Activated naive CD4-positive, alpha-beta T cell treated with anti-CD3 and anti-CD28 coated beads, Interleukin-2, amount 10 ng/mL, durations not matched to agents 7 days and 5 days (primary cell): Measurements from ENCODE around the gene CNPY2.
A peak's percentile ranks its signal among the peaks of the same experiment; 100 is the strongest.
"Not testable (repeated sequence)": the region's sequence is repeated elsewhere in the genome, so short reads cannot be mapped to it uniquely, and the experiment has no call there.

Source experiments
- CTCF ChIA-PET: fragments of 350-600 bp; sonication (Branson Sonifier 250); formaldehyde crosslinking; loops from one replicate; lab custom pipeline; 2021; ENCODE audit warnings: antibody characterized with exemption; lab: Charles Lee
- DNase-seq: peaks from one replicate; pipeline ENCODE4 v3.0.0-alpha.2; 2020
- H3K27ac Mint-ChIP-seq: one replicate; pipeline ENCODE4 v1.8.0; 2021; ENCODE audit warnings: mild to moderate bottlenecking, moderate library complexity, mixed read lengths
- H3K27me3 Mint-ChIP-seq: one replicate; pipeline ENCODE4 v1.8.0; 2021; ENCODE audit warnings: mild to moderate bottlenecking, mixed read lengths
- H3K36me3 Mint-ChIP-seq: one replicate; pipeline ENCODE4 v1.8.0; 2021; ENCODE audit warnings: mixed read lengths
- H3K4me1 Mint-ChIP-seq: one replicate; pipeline ENCODE4 v1.8.0; 2021; ENCODE audit warnings: mixed read lengths
- H3K4me3 Mint-ChIP-seq: one replicate; pipeline ENCODE4 v1.8.0; 2021; ENCODE audit warnings: mild to moderate bottlenecking, moderate library complexity, mixed read lengths
- H3K9me3 Mint-ChIP-seq: one replicate; pipeline ENCODE4 v1.8.0; 2021; ENCODE audit warnings: mixed read lengths

Gene CNPY2

GRCh38 chr12:56299853-56300643, 15.7 kb downstream of the CNPY2 start, which contains the start of gene CS:
Gene CS, minus strand, starts transcription at chr12:56300330. Its CDS starts 129 bp downstream, at chr12:56300201.
- Mint-ChIP-seq H3K4me1 (peaks cover 51% of the 10 kb centered on the region), H3K27me3 (no peaks in the 10 kb centered on the region), H3K4me3 (peak within 1 kb of the TSS; percentile 86), H3K9me3 (no peaks in the 10 kb centered on the region), H3K36me3 (peaks cover 18% of the 10 kb centered on the region), H3K27ac (peak within 1 kb of the TSS; percentile 96)
- DNase-seq = peak; percentile 99
- CTCF ChIA-PET = interaction anchor here (0.9 to 1.7 kb wide), 8 partner anchors 16 to 164 kb away, joined by 3 to 4 read pairs (median 3); partner anchors contain the start of genes ANKRD52 and CNPY2

DNA sequence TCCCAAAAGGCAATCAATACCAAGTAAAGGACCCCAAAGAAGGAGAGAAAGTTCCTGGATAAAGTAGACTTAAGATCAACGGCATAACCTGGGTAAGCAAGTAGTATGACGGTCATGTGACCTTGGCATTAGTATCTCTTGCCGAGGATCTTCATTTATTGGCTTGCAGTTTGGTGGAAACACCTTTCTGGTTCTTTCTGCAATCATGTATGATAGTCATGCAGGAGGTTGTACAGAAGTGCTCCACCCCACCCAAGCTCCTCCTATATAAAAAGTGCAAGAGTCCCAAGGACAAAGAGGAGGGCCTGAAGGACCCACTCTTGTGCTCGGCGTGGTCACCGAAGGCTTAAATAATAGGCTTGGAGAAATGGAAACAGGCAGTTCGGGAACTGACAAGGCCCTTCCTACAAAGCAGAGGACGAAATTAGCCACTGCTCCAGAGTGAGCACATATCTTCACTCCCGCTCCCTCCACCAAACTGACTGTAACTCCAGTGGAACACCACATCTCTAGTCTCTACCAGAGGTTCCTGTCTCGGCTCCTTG, 16.4 kb downstream of the CNPY2 start:
- Mint-ChIP-seq H3K27ac (peak overlapping the region; percentile 96), H3K27me3 (no peaks in the 10 kb centered on the region), H3K4me3 (peak overlapping the region; percentile 86), H3K4me1 (peaks cover 53% of the 10 kb centered on the region), H3K36me3 (peaks cover 18% of the 10 kb centered on the region), H3K9me3 (no peaks in the 10 kb centered on the region)
- CTCF ChIA-PET = interaction anchor here (1.0 to 1.7 kb wide), 5 partner anchors 10 to 165 kb away, joined by 3 to 8 read pairs (median 4); partner anchors contain the start of genes CNPY2 and PAN2
- DNase-seq = peak; percentile 47

GRCh38 chr12:56298828-56299227, 17.0 kb downstream of the CNPY2 start:
- H3K27me3 Mint-ChIP-seq = no peaks in the 10 kb centered on the region
- CTCF ChIA-PET = interaction anchor here (1.0 to 2.1 kb wide), 5 partner anchors 9 to 165 kb away, joined by 3 to 8 read pairs (median 4); partner anchors contain the start of gene PAN2
- H3K36me3 Mint-ChIP-seq = peaks cover 18% of the 10 kb centered on the region
- H3K27ac Mint-ChIP-seq = peak overlapping the region; percentile 96
- H3K4me1 Mint-ChIP-seq = peaks cover 55% of the 10 kb centered on the region
- peak overlapping the region; percentile 86 for H3K4me3 Mint-ChIP-seq
- no peak for DNase-seq
- no peaks in the 10 kb centered on the region for H3K9me3 Mint-ChIP-seq

GRCh38 chr12:56297400-56297799, 18.4 kb downstream of the CNPY2 start:
- Mint-ChIP-seq H3K36me3 (peaks cover 21% of the 10 kb centered on the region), H3K27me3 (no peaks in the 10 kb centered on the region), H3K9me3 (no peaks in the 10 kb centered on the region), H3K27ac (peak overlapping the region; percentile 49), H3K4me3 (no peak overlapping the region), H3K4me1 (peaks cover 61% of the 10 kb centered on the region)
- CTCF ChIA-PET = interaction anchor here (1.0 to 2.1 kb wide), 3 partner anchors 26 to 216 kb away, joined by 3 to 7 read pairs (median 3); no protein-coding TSS in a partner anchor
- DNase-seq = no peak

GRCh38 chr12:56296295-56296694, 19.5 kb downstream of the CNPY2 start:
- Mint-ChIP-seq H3K9me3 (no peaks in the 10 kb centered on the region), H3K36me3 (peaks cover 25% of the 10 kb centered on the region), H3K27ac (no peak overlapping the region), H3K4me1 (peaks cover 61% of the 10 kb centered on the region), H3K27me3 (no peaks in the 10 kb centered on the region), H3K4me3 (no peak overlapping the region)
- no peak for DNase-seq
- CTCF ChIA-PET = interaction anchor here (1.0 kb wide), 1 partner anchor 217 kb away, joined by 3 read pairs; no protein-coding TSS in a partner anchor

DNA sequence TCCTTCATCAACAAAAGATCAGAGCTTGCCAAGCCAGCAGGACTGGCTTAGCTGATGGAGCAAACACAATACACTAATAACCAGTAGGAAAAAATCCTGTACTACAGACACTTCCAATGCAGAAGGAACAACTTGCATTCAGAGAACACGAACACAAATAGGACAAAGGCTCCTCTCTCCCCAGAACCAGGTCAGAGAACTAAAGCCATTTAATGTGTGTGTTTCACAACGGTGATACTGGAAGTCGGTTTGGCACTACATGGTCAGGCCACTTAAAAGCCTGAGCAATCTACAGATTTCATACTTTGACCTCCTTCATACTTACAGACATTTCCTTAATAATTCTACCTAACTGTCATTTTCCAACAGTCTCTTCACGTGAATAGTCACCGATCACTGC, 22.0 kb downstream of the CNPY2 start:
- no peaks in the 10 kb centered on the region for H3K9me3 Mint-ChIP-seq
- peaks cover 37% of the 10 kb centered on the region for H3K36me3 Mint-ChIP-seq
- no peak overlapping the region for H3K4me3 Mint-ChIP-seq
- H3K4me1 Mint-ChIP-seq = peaks cover 66% of the 10 kb centered on the region
- DNase-seq = no peak
- peak overlapping the region; percentile 14 for H3K27ac Mint-ChIP-seq
- CTCF ChIA-PET = interaction anchor here (1.3 to 1.5 kb wide), 3 partner anchors 33 to 88 kb away, joined by 3 read pairs; no protein-coding TSS in a partner anchor
- no peaks in the 10 kb centered on the region for H3K27me3 Mint-ChIP-seq

GRCh38 chr12:56288705-56289387, 26.9 kb downstream of the CNPY2 start:
- Mint-ChIP-seq H3K9me3 (no peaks in the 10 kb centered on the region), H3K36me3 (peaks cover 37% of the 10 kb centered on the region), H3K27me3 (no peaks in the 10 kb centered on the region), H3K4me3 (no peak overlapping the region), H3K4me1 (peaks cover 41% of the 10 kb centered on the region), H3K27ac (peak overlapping the region; percentile 52)
- no peak for DNase-seq
- CTCF ChIA-PET = interaction anchor here (0.7 to 2.0 kb wide), 5 partner anchors 10 to 84 kb away, joined by 3 to 8 read pairs (median 3); no protein-coding TSS in a partner anchor

GRCh38 chr12:56286044-56286830, 29.6 kb downstream of the CNPY2 start:
- Mint-ChIP-seq H3K4me3 (no peak overlapping the region), H3K36me3 (peaks cover 52% of the 10 kb centered on the region), H3K27ac (no peak overlapping the region), H3K9me3 (no peaks in the 10 kb centered on the region), H3K27me3 (no peaks in the 10 kb centered on the region), H3K4me1 (peaks cover 25% of the 10 kb centered on the region)
- no peak for DNase-seq
- CTCF ChIA-PET = interaction anchor here (1.2 to 1.7 kb wide), 2 partner anchors 17 to 178 kb away, joined by 3 to 7 read pairs; no protein-coding TSS in a partner anchor

DNA sequence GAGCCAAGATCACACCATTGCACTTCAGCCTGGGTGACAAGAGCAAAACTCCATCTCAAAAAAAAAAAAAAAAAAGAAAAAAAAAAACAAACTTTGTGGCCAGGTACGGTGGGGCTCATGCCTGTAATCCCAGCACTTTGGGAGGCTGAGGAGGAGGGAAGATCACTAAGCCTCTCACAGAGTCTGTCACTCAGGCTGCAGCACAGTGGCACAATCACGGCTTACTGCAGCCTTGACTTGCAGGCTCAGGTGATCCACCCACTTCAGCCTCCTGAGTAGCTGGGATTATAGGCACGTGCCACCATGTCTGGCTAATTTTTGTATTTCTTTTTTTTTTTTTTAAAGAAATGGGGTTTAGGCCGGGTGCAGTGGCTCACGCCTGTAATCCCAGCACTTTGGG, 31.5 kb downstream of the CNPY2 start:
- H3K36me3 Mint-ChIP-seq = peaks cover 48% of the 10 kb centered on the region
- not testable (repeated sequence) for H3K27ac Mint-ChIP-seq, H3K27me3 Mint-ChIP-seq, H3K4me3 Mint-ChIP-seq, H3K9me3 Mint-ChIP-seq, DNase-seq
- peaks cover 11% of the 10 kb centered on the region for H3K4me1 Mint-ChIP-seq
- CTCF ChIA-PET = interaction anchor here (0.8 kb wide), 1 partner anchor 199 kb away, joined by 3 read pairs; no protein-coding TSS in a partner anchor

- no peak overlapping the region for H3K4me3 Mint-ChIP-seq
- no peak for DNase-seq
- H3K27me3 Mint-ChIP-seq = no peaks in the 10 kb centered on the region
- no peaks in the 10 kb centered on the region for H3K9me3 Mint-ChIP-seq
- peaks cover 4% of the 10 kb centered on the region for H3K4me1 Mint-ChIP-seq
- H3K27ac Mint-ChIP-seq = no peak overlapping the region
- CTCF ChIA-PET = no interaction called here
- peaks cover 54% of the 10 kb centered on the region for H3K36me3 Mint-ChIP-seq
Measured at GRCh38 chr12:56282579-56282978, 33.2 kb downstream of the CNPY2 start.

GRCh38 chr12:56282030-56282429, 33.8 kb downstream of the CNPY2 start:
- H3K4me1 Mint-ChIP-seq = peaks cover 4% of the 10 kb centered on the region
- no peak for DNase-seq
- H3K27me3 Mint-ChIP-seq = no peaks in the 10 kb centered on the region
- CTCF ChIA-PET = interaction anchor here (1.1 kb wide), 1 partner anchor 23 kb away, joined by 4 read pairs; no protein-coding TSS in a partner anchor
- H3K36me3 Mint-ChIP-seq = peaks cover 54% of the 10 kb centered on the region
- no peak overlapping the region for H3K4me3 Mint-ChIP-seq
- no peaks in the 10 kb centered on the region for H3K9me3 Mint-ChIP-seq
- peak overlapping the region; percentile 51 for H3K27ac Mint-ChIP-seq

DNA sequence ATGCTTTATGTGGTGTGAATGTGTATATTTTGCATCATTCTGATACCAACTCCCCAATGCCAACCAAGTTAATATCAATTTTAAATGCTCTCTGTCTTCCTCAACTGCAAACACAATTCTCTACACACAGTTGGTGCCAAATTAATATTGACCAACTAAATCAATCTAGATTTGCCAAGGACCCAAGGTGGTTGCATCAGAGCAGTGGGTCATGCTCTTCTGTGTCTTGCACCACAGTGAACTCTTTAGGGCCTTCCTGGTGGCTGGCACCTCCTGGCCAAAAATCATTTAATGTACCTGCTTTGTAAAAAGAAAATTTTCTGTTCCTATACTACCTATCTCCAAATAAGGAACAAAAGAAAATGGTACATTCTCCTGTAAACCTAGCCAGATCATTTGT, 34.9 kb downstream of the CNPY2 start:
- H3K9me3 Mint-ChIP-seq = no peaks in the 10 kb centered on the region
- CTCF ChIA-PET = no interaction called here
- H3K36me3 Mint-ChIP-seq = peaks cover 49% of the 10 kb centered on the region
- no peak overlapping the region for H3K4me3 Mint-ChIP-seq
- no peak for DNase-seq
- H3K27ac Mint-ChIP-seq = no peak overlapping the region
- no peaks in the 10 kb centered on the region for H3K4me1 Mint-ChIP-seq
- H3K27me3 Mint-ChIP-seq = no peaks in the 10 kb centered on the region

GRCh38 chr12:56278905-56279304, 36.9 kb downstream of the CNPY2 start:
- H3K9me3 Mint-ChIP-seq = no peaks in the 10 kb centered on the region
- no peaks in the 10 kb centered on the region for H3K27me3 Mint-ChIP-seq
- H3K4me3 Mint-ChIP-seq = no peak overlapping the region
- no peak overlapping the region for H3K27ac Mint-ChIP-seq
- DNase-seq = no peak
- H3K36me3 Mint-ChIP-seq = peaks cover 55% of the 10 kb centered on the region
- H3K4me1 Mint-ChIP-seq = no peaks in the 10 kb centered on the region
- CTCF ChIA-PET = interaction anchor here (0.7 to 1.9 kb wide), 4 partner anchors 9 to 466 kb away, joined by 3 to 5 read pairs (median 4); partner anchors contain the start of gene RNF41
